ENCODE results near the gene FAM181A. TPM values are rescaled to one million over a fixed set of nuclear protein-coding genes. Genes with fewer than 3 reads are reported as not detected.
A peak's percentile ranks its signal among the peaks of the same experiment; 100 is the strongest.

Gene FAM181A
- total and polyA plus RNA-seq, 2 of the 4 experiments (the other 2 are of a cell fraction): not detected

DNA sequence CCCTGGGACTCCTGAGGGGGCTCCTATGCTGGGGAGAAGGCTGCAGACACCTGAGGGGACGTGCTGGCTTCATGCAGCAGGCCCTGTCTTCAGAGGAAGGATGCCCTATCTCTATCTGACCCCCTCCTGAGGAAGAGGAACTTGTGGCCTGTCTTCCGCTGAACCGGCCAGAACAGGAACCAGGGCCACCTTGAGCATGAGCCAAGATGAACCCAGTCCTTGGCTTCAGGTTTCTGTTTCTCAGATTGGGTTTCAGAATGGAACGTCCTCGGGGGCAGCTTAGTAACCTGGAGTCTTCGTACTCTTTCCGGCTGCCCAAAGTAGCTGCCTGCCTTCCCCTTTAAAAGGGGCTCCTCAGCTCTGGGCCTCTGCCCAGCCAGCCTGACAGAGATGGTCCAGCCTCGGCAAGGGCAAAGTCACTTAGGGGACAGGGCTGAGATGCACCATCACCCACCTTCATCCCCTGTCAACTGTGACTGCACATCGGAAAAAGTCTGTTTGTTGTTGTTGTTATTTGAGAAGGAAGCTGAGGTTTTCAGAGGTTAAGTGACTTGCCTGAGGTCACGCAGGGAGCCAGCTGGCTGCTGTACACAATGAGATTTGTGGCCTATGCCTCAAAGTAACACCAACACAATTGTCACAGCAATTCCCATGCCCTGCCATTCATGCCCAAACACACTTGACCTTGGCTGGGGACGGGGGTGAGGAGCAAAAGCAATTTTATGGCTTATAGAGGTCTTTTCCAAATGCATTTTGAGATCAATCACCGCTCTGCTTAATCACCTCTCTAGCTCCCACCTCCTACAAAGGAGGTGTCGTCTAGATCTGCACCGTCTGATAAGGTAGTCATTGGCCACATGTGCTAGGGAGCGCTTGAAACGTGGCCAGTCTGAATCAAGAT, 35.8 kb downstream of the FAM181A start:
- dilution Hi-C loops (cut with HindIII; ENCODE audit: low sequenced_read_pairs, unreplicated experiment) (no loop called here), intact Hi-C loops (cut with micrococcal nuclease) (no loop called here), in situ Hi-C loops (cut with MboI; ENCODE audit: low sequenced_read_pairs) (no loop called here)
- H3K4ac ChIP-seq (ENCODE audit: low read depth, low read length): peak overlapping the region; percentile 68; the same call in 1 of the 2 replicates
- no peak overlapping the region for H2AK9ac ChIP-seq (replicated peaks; ENCODE audit: low read depth, low read length, poor library complexity)
- no peaks in the 10 kb centered on the region for H3K27me3 ChIP-seq (ENCODE audit: control insufficient read depth, insufficient read depth, low read length)
- no peak overlapping the region for H3K56ac ChIP-seq (ENCODE audit: extremely low read depth, insufficient read depth, low read length)
- 0 out of 2 replicates have a peak overlapping the region, but pooled peaks have one; percentile 33 for H3K18ac ChIP-seq (ENCODE audit: low read depth, low read length)
- ATAC-seq (ENCODE audit: low read depth): no peak; the same call in 1 of the 2 replicates
- peak overlapping the region; percentile 57 for H2AFZ ChIP-seq (replicated peaks; ENCODE audit: low read length, poor library complexity)
- peaks cover 30% of the 10 kb centered on the region for H3K9me1 ChIP-seq (ENCODE audit: insufficient read depth, low read length)
- H3K23ac ChIP-seq (ENCODE audit: low read depth, low read length): no peak overlapping the region
- peak overlapping the region; percentile 57; the same call in 1 of the 2 replicates for H2BK120ac ChIP-seq (ENCODE audit: low read depth, low read length)
- ChIA-PET CTCF (interaction anchor here (0.6 to 1.3 kb wide), 2 partner anchors 23 to 1812 kb away, joined by 3 to 5 read pairs; no protein-coding TSS in a partner anchor), POLR2A (ENCODE audit: unreplicated experiment) (no interaction called here)
- no peak overlapping the region for H3K4me2 ChIP-seq (ENCODE audit: low read depth, low read length)
- 69% methylated on average over 6 of the region's 16 CpGs; no CpG with 5 or more reads in 1 of the 2 experiments for WGBS, 2 experiments (ENCODE audit: extremely low coverage in 2 of 2, insufficient read length in 1 of 2)
- H2BK5ac ChIP-seq (ENCODE audit: low read depth, low read length, poor library complexity, severe bottlenecking): no peak overlapping the region
- peak; percentile 37 for TF ChIP-seq BHLHE40 (IDR thresholded peaks at IDR 0.05; ENCODE audit: low read depth, low read length)
- TF ChIP-seq FOS (IDR thresholded peaks at IDR 0.05; ENCODE audit: low read depth, low read length): 0 out of 2 replicates have a peak, but pooled peaks have one; percentile 29
- no peak for TF ChIP-seq RAD21 (IDR thresholded peaks at IDR 0.05; ENCODE audit: low read length)
- peak; percentile 94 for TF ChIP-seq RCOR1 (IDR thresholded peaks at IDR 0.05; ENCODE audit: insufficient replicate concordance, low read length)
- peaks cover 4% of the 10 kb centered on the region; the same call in 1 of the 2 replicates for H4K20me1 ChIP-seq (ENCODE audit: insufficient read depth, low read length)
- no peak overlapping the region for H3K27ac ChIP-seq (ENCODE audit: insufficient read depth, low read length)
- no peak overlapping the region for H4K5ac ChIP-seq (ENCODE audit: low read depth, low read length)
- DNase-seq: peak; percentile 74
- peak overlapping the region; percentile 53; the same call in 1 of the 2 replicates for H2BK20ac ChIP-seq (ENCODE audit: low read depth, low read length)
- no TSS peak for BruUV-seq (replicated peaks)
- no peaks in the 10 kb centered on the region for H3K79me1 ChIP-seq (ENCODE audit: low read depth in 1 of 2, low read length in 2 of 2)
- peaks cover 32% of the 10 kb centered on the region for H3K4me1 ChIP-seq (ENCODE audit: control insufficient read depth, insufficient read depth, low read length)
- peak overlapping the region; percentile 81; the same call in 1 of the 2 replicates for H2AK5ac ChIP-seq (ENCODE audit: low read depth, low read length)
- H4K8ac ChIP-seq (ENCODE audit: low read depth in 2 of 2, low read length in 2 of 2): peak overlapping the region in 1 of 2 experiments; percentile 5; a peak in 1 of 4 replicates
- peak overlapping the region; percentile 47; the same call in 2 of the 3 replicates for H2BK15ac ChIP-seq (ENCODE audit: low read depth, low read length)
- H3K14ac ChIP-seq (replicated peaks; ENCODE audit: low read depth, low read length): peak overlapping the region; percentile 54; the same call in 1 of the 2 replicates
- H4K91ac ChIP-seq (ENCODE audit: insufficient read depth, low read depth, low read length): no peak overlapping the region
- H3K4me3 ChIP-seq (ENCODE audit: insufficient read depth, low read depth, low read length): no peak overlapping the region
- no peaks in the 10 kb centered on the region for H3K9me3 ChIP-seq (ENCODE audit: control insufficient read depth, insufficient read depth, low read length)
- no peak overlapping the region for H3K9ac ChIP-seq (ENCODE audit: low read depth, low read length)
- H3K36me3 ChIP-seq (ENCODE audit: control insufficient read depth, insufficient read depth, low read length): no peaks in the 10 kb centered on the region
